H54 (cell line): ENCODE data around the gene KLHDC8B.
"Not testable (repeated sequence)": the region's sequence is repeated elsewhere in the genome, so short reads cannot be mapped to it uniquely, and the experiment has no call there.

ENCODE experiments used
- DNase-seq: peaks from one replicate; pipeline ENCODE4 v3.0.0; 2011; ENCODE audit warnings: low spot score, mixed read lengths; ENCODE audit not compliant: insufficient read length
- FAIRE-seq: peaks from 3 replicates; lab custom pipeline; 2011; peaks lifted over from hg19 to GRCh38; lab: Jason Lieb, UNC
- POLR2A ChIP-seq: IDR thresholded peaks from 2 replicates; pipeline ENCODE4 v1.6.1; 2011; ENCODE audit warnings: low read depth, mild to moderate bottlenecking, low read length

Gene KLHDC8B

GRCh38 chr3:49183873-49184272, 12.5 kb downstream of the KLHDC8B start:
- DNase-seq, result no peak
- TF ChIP-seq POLR2A, result no peak
- no peak for FAIRE-seq

- TF ChIP-seq POLR2A, result no peak
- FAIRE-seq, result no peak
- no peak for DNase-seq
These were observed 20.3 kb downstream of the KLHDC8B start for GRCh38 chr3:49191741-49192140.

GRCh38 chr3:49198161-49198560, 26.8 kb downstream of the KLHDC8B start:
- TF ChIP-seq POLR2A, result no peak
- DNase-seq, result no peak
- no peak for FAIRE-seq

GRCh38 chr3:49198611-49199230, 27.3 kb downstream of the KLHDC8B start:
- FAIRE-seq (no peak), DNase-seq (no peak)
- no peak for TF ChIP-seq POLR2A

- FAIRE-seq, result no peak
- no peak for DNase-seq
- no peak for TF ChIP-seq POLR2A
These were observed 28.0 kb downstream of the KLHDC8B start for GRCh38 chr3:49199239-49199899.

GRCh38 chr3:49199900-49200281, 28.5 kb downstream of the KLHDC8B start:
- TF ChIP-seq POLR2A, result no peak
- FAIRE-seq (no peak), DNase-seq (no peak)

GRCh38 chr3:49213541-49213943, 42.1 kb downstream of the KLHDC8B start:
- TF ChIP-seq POLR2A, result no peak
- FAIRE-seq (no peak), DNase-seq (no peak)

GRCh38 chr3:49213998-49214397, 42.6 kb downstream of the KLHDC8B start:
- DNase-seq, result no peak
- no peak for FAIRE-seq
- TF ChIP-seq POLR2A, result no peak

GRCh38 chr3:49216687-49217086, 45.3 kb downstream of the KLHDC8B start:
- DNase-seq, FAIRE-seq: not testable (repeated sequence)

GRCh38 chr3:49217108-49217507, 45.7 kb downstream of the KLHDC8B start:
- not testable (repeated sequence) for DNase-seq, FAIRE-seq

GRCh38 chr3:49217688-49218470, 46.5 kb downstream of the KLHDC8B start:
- no peak for FAIRE-seq
- no peak for TF ChIP-seq POLR2A
- no peak for DNase-seq

- FAIRE-seq, result peak; percentile 94
- DNase-seq, result not testable (repeated sequence)
These were observed 47.1 kb downstream of the KLHDC8B start for GRCh38 chr3:49218471-49218989.

- DNase-seq, result no peak
- FAIRE-seq, result no peak
- no peak for TF ChIP-seq POLR2A
These were observed 47.7 kb downstream of the KLHDC8B start for GRCh38 chr3:49219132-49219531.

- DNase-seq, FAIRE-seq: not testable (repeated sequence)
These were observed 49.7 kb downstream of the KLHDC8B start for GRCh38 chr3:49220985-49221563.
